ENCODE data around the gene AGO1. TPM values are rescaled to one million over a fixed set of nuclear protein-coding genes. Genes with fewer than 3 reads are reported as not detected.
"Not testable (repeated sequence)": the region's sequence is repeated elsewhere in the genome, so short reads cannot be mapped to it uniquely, and the experiment has no call there.

The AGO1 gene
- total RNA-seq, 1 experiment from 2014 or later, result 81.8 TPM

GRCh38 chr1:35968396-35968795 is 85.4 kb downstream of the AGO1 start (continued):
- no peak for TF ChIP-seq E2F1 (CRISPR knock-in tag; IDR thresholded peaks at IDR 0.05)

- TF ChIP-seq CREM (CRISPR knock-in tag; IDR thresholded peaks at IDR 0.05), result no peak
- TF ChIP-seq GRHL2 (CRISPR knock-in tag; IDR thresholded peaks at IDR 0.05; ENCODE audit: insufficient replicate concordance, severe bottlenecking), result no peak
- TF ChIP-seq ZNF396 (CRISPR knock-in tag; IDR thresholded peaks at IDR 0.05; ENCODE audit: borderline replicate concordance), result no peak
- TF ChIP-seq FOXJ3 (CRISPR knock-in tag; IDR thresholded peaks at IDR 0.05; ENCODE audit: borderline replicate concordance), result no peak
- no peak for TF ChIP-seq CBFB (CRISPR knock-in tag; IDR thresholded peaks at IDR 0.05; ENCODE audit: low read depth)
- ATAC-seq (no peak), DNase-seq (ENCODE audit: low spot score) (no peak)
- ChIA-PET CTCF (no interaction called here), POLR2A (no interaction called here)
- Mint-ChIP-seq H3K4me1 (no peaks in the 10 kb centered on the region), H3K36me3 (peaks cover 21% of the 10 kb centered on the region), H3K27ac (no peak overlapping the region), H3K27me3 (ENCODE audit: low read depth) (no peaks in the 10 kb centered on the region), H3K9me3 (no peaks in the 10 kb centered on the region), H3K4me3 (no peak overlapping the region)
Observed at GRCh38 chr1:35971601-35972000, 88.6 kb downstream of the AGO1 start.

GRCh38 chr1:35972631-35973030 is 89.6 kb downstream of the AGO1 start:
- DNase-seq (ENCODE audit: low spot score); CTCF ChIA-PET; ATAC-seq; H3K4me1 Mint-ChIP-seq; H3K27ac Mint-ChIP-seq; H3K27me3 Mint-ChIP-seq (ENCODE audit: low read depth); H3K9me3 Mint-ChIP-seq; H3K4me3 Mint-ChIP-seq; POLR2A ChIA-PET: not testable (repeated sequence)
- H3K36me3 Mint-ChIP-seq, result peaks cover 21% of the 10 kb centered on the region

- H3K4me3 Mint-ChIP-seq, result no peak overlapping the region
- ATAC-seq, result no peak
- peaks cover 3% of the 10 kb centered on the region for H3K36me3 Mint-ChIP-seq
- H3K9me3 Mint-ChIP-seq, result no peaks in the 10 kb centered on the region
- ChIA-PET CTCF (no interaction called here), POLR2A (no interaction called here)
- no peaks in the 10 kb centered on the region for H3K27me3 Mint-ChIP-seq (ENCODE audit: low read depth)
- H3K27ac Mint-ChIP-seq, result no peak overlapping the region
- TF ChIP-seq PRRX2 (CRISPR knock-in tag; IDR thresholded peaks at IDR 0.05) (no peak), USF1 (CRISPR knock-in tag; IDR thresholded peaks at IDR 0.05) (no peak), ELF4 (CRISPR knock-in tag; IDR thresholded peaks at IDR 0.05; ENCODE audit: low read depth) (no peak), ZNF232 (CRISPR knock-in tag; IDR thresholded peaks at IDR 0.05) (no peak), ZMAT4 (CRISPR knock-in tag; IDR thresholded peaks at IDR 0.05) (no peak), ZBTB43 (CRISPR knock-in tag; IDR thresholded peaks at IDR 0.05) (no peak), IRF1 (CRISPR knock-in tag; IDR thresholded peaks at IDR 0.05) (no peak), OVOL2 (CRISPR knock-in tag; IDR thresholded peaks at IDR 0.05; ENCODE audit: borderline replicate concordance) (no peak)
- no peak for DNase-seq (ENCODE audit: low spot score)
- H3K4me1 Mint-ChIP-seq, result no peaks in the 10 kb centered on the region
Observed at GRCh38 chr1:35980090-35980489, 97.1 kb downstream of the AGO1 start.

Other genes with a start within 250 kb of the AGO1 start
- 76.7 to 81.7 TPM (median 80.6 TPM) in 3 replicates for gene PSMB2, start 241.7 kb upstream of the AGO1 start, total RNA-seq (2021)
- 7.2 to 10.1 TPM (median 8.6 TPM) in 3 replicates for gene C1orf216, start 164.3 kb upstream of the AGO1 start, total RNA-seq (2021)
- gene CLSPN, start 113.2 kb upstream of the AGO1 start, total RNA-seq (2021), result 34.6 to 37.1 TPM (median 34.6 TPM) in 3 replicates
- 8.7 to 10.3 TPM (median 10.1 TPM) in 3 replicates for gene AGO4, start 75.2 kb upstream of the AGO1 start, total RNA-seq (2021)
- 26.8 to 30.7 TPM (median 27.0 TPM) in 3 replicates for gene AGO3, start 47.9 kb downstream of the AGO1 start, total RNA-seq (2021)
- gene TEKT2, start 200.9 kb downstream of the AGO1 start, total RNA-seq (2021), result 1.9 to 2.5 TPM (median 2.0 TPM) in 3 replicates
- 30.0 to 32.7 TPM (median 31.2 TPM) in 3 replicates for gene ADPRS, start 205.7 kb downstream of the AGO1 start, total RNA-seq (2021)
- gene COL8A2, start 242.0 kb downstream of the AGO1 start, total RNA-seq (2021), result 2.3 to 3.5 TPM (median 3.3 TPM) in 3 replicates